GM18508 (cell line): ENCODE data around the gene STAP1.

Experiments used
- ATAC-seq: cut with Tn5 transposase; IDR thresholded peaks from one replicate; pipeline ENCODE4 v1.9.1; 2021; ENCODE audit warnings: moderate number of reproducible peaks; ENCODE audit not compliant: insufficient read depth, unreplicated experiment

STAP1 gene

DNA sequence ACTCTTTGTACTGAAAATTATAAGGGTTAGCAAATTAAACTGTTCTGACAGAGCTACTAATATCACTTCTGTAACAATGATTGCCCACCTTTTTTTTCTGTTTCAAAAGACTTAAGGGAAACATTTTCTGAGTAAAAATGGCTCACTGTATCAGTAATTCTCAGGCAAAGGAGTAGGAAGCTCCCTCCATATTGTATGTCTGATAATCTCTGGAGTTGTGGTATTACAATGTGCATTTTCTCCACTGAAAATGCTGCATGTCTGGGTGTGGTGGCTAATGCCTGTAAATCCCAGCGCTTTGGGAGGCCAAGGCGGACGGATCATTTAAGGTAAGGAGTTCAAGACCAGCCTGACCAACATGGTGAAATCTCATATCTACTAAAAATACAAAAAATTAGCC, 4.4 kb upstream of the STAP1 start:
- ATAC-seq = no peak

DNA sequence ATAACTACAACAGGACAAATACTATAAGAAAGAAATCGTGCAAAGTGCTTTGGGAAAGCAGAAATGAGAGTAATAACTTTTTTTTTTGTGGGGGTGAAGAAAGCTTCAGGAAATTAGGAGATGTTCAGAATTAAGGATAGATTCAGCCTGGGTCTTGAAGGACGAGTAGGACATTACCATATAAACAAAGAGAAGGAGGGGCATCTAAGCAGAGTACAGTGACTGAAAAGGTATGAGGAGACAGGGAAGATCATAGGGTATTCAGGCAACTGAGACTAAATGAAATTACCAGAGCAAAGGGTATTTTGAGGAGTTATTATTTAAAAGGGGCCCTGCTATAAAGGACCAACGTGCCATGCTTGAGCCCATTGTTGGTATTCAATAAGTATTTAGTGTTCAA, 3.1 kb upstream of the STAP1 start:
- no peak for ATAC-seq

DNA sequence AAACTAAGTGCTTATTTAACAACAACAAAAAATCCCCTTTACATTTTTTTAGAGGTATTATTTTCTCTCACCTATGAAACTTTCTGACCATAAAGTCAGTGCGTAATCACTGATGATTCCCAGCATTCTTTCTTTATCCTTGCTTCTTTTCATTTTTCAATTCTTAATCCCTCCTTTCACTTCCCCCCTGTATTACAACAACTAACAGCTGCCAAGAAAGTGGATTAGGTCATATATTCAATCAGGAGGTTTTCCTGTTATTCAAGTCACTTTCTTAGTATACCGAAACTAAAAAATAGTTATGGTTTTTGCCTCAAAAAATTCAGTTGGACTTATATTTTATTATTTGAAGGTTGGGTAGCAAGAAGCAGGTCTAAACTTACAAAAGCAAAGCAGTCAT, 2.1 kb upstream of the STAP1 start:
- no peak for ATAC-seq

DNA sequence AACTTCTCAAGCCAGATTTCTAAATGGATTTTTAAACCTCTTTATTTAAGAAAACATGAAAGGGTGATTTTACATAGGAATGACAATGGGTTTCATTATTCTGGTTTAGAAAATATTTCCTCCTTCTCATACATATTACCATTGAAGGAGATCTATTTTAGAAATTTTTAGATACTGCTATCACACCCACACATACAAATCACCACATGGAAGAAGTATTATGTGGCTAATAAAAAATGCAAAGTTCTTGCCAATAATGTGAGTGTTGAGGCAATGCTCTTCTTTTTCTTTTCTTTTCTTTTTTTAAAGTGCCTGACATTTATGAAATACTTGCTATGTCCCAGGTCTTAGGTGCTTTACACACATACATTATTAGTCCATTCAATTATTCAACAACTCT, 6.8 kb downstream of the STAP1 start:
- no peak for ATAC-seq

DNA sequence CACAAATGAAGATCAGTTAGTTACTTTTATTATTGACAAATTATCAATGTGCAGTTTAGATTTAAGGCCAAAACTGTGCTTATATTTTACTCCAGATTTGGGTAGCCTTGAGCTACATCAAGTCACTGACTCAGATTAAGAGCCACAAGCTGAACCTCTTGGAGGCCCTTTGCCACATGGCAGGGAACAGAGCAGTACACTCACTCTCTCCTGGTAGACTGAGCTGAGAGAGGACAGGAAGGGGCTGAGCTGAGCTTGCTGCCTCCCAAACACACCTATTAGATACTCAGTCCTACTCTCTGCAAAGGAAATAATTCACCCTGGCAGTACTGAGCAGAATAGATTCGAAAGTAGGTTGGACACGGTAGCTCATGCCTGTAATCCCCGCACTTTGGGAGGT, 7.8 kb downstream of the STAP1 start:
- no peak for ATAC-seq

DNA sequence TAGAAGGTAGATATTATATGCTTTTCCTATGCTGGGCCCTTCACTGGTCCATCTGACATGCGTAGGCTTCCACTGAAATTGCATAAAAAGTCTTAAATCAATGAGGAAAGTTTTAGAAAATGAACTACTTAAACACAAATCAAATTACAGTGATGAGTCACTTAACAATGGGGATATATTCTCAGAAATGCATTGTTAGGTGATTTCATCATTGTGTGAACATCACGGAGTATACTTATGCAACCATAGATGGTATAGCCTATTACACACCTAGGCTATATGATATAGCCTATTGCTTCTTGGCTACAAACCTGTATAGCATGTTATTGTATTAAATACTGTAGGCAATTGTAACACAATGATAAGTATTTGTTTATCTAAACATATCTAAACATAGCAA, 10.3 kb downstream of the STAP1 start:
- ATAC-seq = no peak

DNA sequence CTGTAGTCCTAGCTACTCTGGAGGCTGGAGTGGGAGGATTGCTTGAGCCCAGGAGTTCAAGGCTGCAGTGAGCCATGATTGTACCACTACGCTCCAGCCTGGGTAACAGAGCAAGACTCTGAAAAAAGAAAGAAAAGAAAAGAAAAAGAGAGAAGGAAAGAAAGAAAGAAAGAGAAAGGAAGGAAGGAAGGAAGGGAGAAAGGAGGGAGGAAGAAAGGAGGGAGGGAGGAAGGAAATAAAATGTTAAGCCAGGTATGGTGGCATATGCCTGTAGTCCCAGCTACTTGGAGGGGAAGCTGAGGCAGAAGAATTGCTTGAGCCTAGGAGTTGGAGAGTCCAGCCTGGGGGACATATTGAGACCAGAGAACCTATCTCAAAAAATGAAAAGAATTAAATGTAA, 12.0 kb downstream of the STAP1 start:
- ATAC-seq = no peak

DNA sequence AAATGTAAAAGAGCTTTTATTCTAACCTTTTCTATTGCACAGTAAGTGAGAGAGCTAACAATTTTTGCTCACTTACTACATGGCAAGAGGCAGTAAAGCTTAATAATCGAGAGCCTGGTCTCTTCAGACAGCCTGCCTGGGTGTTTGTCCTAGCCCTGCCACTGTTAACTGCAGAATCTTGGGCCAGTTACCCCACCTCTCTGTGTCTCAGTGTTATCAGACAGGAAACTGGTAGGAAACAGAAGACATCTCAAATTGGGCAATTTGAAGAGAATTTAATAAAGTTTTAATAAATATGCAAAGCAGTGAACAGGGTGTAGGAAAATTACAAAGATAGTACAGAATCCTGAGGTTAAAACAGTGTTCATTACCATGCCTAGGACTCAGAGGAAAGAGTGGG, 13.4 kb downstream of the STAP1 start:
- ATAC-seq = no peak

DNA sequence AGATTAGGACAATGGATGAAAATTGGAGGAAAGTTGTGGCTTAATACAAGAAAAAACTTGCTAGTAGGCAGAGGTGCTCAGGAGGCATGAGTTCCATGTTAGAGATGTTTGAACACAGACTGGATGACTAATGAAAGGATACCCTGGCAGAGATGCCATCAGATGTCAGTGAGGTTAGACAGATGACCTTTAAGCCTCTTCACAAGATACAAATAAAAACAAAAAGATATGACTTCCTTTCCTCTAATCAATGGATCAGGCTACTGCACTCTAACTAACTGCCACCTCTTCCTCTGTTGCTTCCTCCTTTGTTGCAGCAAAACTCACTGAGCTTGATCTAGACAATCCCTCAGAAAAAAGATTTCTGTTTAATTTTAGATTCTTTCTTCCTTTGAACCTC, 14.7 kb downstream of the STAP1 start:
- ATAC-seq = no peak

DNA sequence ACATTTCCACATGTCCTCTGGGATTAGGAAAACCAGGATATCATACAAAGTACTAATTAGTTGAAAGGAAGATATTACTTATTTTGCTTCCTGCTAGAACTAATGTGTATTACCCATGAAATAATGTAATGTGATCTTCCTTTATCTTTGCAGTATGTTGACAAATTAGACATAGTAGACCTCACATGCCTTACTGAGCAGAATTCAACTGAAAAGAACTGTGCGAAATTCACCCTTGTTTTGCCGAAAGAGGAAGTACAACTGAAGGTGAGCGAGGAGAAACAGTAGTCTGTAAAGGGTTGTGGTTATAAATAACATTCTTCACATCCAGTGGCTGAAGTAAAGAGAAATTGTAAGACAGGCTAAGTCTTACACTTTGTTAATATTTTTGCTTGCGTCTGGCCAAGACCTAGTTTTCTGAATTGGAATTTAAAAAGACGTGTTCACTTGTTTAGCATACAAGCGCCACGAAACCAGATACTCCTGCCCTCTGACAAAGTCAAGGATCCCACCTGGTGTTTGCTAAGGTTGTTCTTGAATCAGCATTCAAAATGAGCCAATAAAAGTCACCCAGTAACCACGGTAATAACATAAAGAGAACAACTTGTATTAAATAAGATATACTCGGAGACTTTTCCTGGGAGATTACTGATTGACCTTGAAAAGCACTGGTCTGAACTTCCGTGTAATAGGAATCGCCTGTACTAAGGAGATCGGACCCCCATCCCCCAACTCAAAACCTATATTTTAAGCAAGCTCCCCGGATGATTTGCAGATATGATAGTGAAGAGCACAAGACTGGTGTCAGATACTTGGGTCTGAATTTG, 16.9 kb downstream of the STAP1 start:
- ATAC-seq = peak; percentile 94

DNA sequence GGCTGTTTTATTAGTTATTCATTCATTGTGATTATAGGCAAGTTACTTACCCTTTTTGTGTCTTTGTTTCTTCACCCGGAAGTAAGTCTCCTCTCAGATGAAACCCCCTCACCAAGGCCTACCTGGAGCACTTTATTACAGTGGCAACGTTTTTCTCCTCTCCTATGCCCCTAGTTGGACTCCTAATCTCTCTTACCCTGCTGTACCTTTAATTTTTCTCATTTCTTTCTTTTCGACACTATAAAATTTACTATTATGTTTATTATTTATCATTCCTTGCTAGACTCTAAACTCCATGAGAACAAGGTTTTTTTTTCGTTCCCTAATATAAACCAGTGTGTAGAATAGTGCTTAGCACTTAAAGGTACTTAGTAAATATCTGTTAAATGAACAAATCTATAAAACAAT, 17.5 kb downstream of the STAP1 start:
- ATAC-seq = no peak

DNA sequence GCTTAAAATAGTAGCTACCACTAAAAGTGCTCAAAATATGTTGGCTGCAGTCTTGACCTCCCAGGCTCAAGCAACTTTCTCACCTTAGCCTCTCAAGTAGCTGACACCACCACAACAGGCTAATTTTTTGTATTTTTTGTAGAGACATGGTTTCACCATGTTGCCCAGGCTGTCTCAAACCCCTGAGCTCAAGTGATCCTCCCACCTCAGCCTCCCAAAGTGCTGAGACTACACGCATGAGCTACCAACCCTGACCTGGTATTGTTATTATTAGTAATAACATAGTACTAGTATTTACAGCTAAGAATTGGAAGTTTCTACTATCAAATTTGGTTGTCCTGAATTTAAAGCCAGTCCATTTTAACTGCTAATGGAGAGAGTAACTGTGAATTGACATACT, 18.0 kb downstream of the STAP1 start:
- no peak for ATAC-seq

DNA sequence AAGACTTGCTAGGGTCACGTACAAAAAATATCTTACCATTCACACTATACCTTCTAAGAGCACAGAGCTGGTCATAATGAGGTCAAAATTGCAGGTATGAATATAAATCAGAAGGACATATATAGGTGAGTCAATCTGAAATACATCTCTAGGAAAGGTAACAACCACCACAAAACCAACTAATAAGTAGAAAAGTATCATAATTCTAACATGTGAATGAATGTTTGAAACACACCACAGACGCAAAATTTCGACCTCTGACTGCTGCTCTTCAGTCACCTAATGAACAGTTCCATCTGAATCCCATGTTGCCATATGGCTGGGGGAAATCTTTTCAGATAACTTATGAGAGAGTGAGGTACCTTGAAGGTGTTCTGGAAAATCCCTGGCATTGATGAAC, 22.1 kb downstream of the STAP1 start:
- peak; percentile 43 for ATAC-seq

DNA sequence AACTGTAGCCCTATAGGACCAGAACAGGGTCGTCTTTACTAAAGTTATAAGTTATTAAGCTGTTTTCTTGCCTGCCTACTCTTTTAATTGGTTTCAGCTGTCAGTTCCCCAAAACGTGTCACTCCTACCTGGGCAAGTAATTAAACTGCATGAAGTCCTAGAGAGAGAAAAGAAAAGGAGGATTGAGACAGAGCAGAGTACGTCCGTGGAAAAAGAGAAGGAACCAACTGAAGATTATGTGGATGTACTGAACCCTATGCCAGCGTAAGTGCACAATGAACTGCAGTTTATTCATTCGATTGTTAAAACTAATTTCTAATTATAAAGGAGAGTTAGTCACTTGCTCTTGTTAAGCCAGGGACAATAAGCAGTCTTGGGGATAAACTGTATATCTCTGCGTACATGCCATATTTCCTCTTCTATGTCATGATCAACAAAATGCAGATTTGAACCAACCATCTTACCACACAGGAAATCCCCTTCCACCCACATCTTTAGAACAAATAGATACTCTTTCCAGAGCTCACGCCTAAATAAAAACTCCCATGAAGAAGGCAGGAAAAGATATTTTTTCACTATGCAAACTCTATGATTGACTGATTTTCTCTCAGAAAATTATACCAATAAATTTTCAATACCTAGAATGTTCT, 22.8 kb downstream of the STAP1 start:
- ATAC-seq = no peak

DNA sequence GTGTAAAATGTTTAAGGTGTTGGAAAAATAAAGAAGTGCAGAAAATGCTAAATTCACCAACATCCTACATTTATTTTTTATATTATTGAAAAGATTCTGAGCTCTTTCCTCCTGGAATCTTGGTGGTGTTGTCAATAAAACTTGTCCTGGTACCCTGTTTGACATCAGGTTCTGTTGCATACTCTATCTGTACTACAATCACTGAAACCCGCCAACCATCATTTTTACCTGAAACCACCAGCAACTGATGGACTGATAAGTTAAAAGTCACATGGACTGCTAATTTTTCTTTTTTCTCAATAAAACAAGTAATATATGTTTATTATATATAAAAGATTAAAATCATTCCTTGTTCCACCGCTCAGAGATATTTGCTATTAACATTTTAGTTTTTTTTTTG, 23.4 kb downstream of the STAP1 start:
- no peak for ATAC-seq

DNA sequence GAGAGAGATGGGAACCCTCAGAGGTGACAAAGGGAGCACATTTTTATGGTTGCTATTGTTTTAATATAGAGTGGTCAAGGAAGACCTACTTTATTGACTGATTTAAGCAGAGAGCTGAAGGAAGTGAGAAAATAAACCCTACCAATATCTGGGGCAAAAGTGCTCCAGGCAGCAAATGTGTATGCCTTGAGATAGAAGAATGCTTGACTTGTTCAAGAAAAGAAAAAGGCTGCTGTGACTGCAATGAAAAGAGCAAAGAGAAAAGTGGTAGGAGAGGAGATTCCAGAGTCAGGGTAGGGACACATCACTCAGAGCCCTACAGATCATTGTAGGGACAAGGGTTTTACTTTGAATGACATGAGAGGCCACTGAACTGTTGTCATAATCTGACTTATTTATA, 26.0 kb downstream of the STAP1 start:
- ATAC-seq = no peak

DNA sequence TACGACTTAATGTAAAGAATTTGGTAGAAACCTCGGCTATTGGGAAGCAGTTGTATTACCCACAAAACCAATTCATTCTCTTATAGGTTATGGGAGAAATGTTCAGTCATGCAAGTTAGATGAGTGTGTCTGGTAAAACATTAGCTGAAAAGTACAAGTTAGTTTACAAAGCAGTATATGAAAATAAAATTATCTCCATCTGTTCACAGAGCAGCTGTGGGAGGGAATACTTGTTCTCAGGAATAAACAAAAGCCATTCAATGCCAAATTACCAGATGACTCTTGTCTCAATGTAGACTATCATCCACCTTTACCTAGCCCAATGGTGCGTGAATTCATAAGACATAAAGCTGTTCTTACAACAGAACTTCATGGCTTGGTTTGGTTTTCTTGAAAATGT, 28.6 kb downstream of the STAP1 start:
- no peak for ATAC-seq

DNA sequence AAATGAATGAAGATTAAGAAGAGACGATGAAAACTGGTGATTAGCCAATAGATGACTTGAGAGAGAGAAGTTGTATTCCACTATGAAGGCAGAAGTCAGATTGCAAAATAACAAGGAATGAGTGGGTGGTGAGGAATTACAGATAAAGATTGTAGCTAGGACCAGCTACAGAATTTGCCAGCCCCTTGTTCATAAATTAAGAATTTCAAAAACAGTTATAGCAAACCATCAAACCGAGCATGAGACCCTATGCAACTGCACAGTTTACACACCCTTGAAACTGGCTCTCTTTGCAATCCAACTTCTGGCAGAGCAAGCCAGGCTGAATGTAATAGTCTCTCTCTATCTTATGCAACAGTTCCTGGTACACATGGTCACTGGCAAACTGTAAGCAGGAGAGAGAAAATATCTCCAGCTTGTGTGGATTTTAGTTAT, 35.2 kb downstream of the STAP1 start:
- ATAC-seq = no peak

DNA sequence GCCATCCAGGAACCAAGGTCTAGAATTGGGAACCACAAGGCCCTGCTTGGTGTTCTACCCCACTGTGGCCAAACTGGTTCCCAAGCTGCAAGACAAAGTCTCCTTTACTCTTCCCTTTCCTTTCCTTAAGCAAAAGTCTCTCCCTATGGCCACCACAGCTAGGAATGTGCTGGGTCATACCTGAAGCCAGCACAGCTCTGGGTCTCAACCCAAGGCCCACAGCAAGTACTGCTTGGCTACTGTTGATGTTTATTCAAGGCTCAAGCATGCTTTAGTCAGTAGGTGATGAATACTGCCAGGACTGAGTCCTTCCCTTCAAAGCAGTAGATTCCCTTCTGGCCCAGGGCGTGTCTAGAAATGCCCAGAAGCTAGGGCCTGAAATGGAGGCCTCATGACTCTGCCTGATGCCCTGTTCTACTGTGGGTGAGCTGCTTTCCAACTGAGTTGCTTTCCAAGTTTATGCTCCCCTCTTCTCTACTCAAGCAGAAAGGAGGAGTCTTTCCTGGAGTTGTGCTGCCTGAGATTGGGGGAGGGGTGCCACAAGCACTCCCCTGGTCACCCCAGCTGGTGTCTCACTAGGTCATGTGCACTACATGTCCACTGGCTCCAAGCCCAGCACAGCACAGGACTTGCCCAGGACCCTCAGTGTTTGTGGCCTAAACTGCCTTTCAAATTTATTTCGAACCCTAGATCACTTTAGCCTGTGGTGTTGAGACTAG, 44.9 kb downstream of the STAP1 start:
- ATAC-seq = no peak

DNA sequence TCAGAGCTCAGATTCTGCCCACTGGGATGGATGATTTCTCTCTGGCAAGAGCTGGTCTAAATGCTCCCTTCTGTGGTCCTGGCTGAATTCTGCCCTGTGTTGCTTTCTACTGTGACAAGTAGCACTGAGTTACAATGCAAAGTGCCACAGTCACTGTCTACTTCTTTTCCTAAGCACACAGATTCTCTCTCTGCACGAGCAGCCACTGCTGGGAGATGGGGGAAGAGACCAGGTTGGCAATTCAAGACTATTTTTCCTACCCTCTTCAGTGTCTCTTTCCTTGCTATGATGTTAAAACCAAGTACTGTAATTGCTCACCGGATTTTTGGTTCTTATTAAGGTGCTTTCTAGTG, 45.5 kb downstream of the STAP1 start:
- no peak for ATAC-seq

DNA sequence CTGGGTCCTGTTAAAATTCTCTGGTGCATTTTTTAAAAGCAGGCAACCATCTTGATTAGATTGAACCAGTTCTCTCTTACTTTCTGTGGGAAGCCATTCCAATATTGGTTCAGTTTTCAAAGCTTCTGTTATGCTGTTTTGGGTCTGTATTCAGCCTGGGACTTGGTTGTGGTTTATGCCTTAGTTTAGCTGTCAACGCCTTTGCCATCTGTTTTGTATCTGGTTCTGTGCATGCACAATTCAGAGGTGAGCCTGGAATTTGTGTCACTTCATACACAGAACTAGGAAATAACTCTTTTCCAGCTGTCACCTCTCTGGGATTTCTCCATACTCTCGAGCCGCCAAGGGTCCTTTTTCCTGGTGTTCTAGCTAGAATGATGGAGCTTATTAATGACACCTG, 46.2 kb downstream of the STAP1 start:
- ATAC-seq = no peak

DNA sequence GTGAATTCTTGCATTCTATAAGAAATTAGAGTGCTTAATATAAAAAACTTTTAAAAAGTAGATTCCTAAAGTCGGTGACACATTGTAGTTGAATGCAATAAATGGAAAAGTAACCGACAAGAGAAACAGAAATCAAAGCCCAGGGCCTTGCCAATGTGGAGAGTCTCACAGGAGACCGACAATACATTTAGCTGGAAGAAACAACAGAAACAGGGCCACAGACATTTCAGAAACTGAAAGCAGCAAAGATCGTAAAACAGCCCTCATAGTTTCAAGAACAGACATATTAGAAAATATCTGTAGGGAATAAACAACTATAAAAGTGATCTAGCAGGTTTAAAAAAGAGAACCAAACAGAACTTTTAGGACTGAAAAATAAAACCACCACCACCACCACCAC, 49.5 kb downstream of the STAP1 start:
- ATAC-seq = no peak
